ENCODE measurements around the gene SSNA1. TPM values are rescaled to one million over a fixed set of nuclear protein-coding genes. Genes with fewer than 3 reads are reported as not detected.

Gene SSNA1
- total RNA-seq, 1 donor from 2014 or later: 52.7 TPM

GRCh38 chr9:137176302-137177182 is 11.9 kb upstream of the SSNA1 start:
- H3K27ac ChIP-seq (ENCODE audit: low read depth, low read length): no peak overlapping the region
- H3K4me1 ChIP-seq (ENCODE audit: insufficient read depth, low read length): no peaks in the 10 kb centered on the region
- H3K36me3 ChIP-seq (ENCODE audit: insufficient read depth, low read length): peaks cover 3% of the 10 kb centered on the region
- Mint-ChIP-seq H3K36me3 (ENCODE audit: low read depth, unreplicated experiment) (peaks cover 11% of the 10 kb centered on the region), H3K4me1 (ENCODE audit: low read depth, unreplicated experiment) (no peaks in the 10 kb centered on the region), H3K27me3 (ENCODE audit: low read depth, unreplicated experiment) (peaks cover 2% of the 10 kb centered on the region), H3K27ac (ENCODE audit: unreplicated experiment) (no peak overlapping the region), H3K4me3 (ENCODE audit: unreplicated experiment) (no peak overlapping the region), H3K9me3 (ENCODE audit: unreplicated experiment) (no peaks in the 10 kb centered on the region)
- H3K27me3 ChIP-seq (ENCODE audit: insufficient read depth, low read length): peaks cover 4% of the 10 kb centered on the region
- H3K79me2 ChIP-seq (ENCODE audit: insufficient read depth, low read length): no peaks in the 10 kb centered on the region
- FAIRE-seq: no peak
- no peaks in the 10 kb centered on the region for H3K9me3 ChIP-seq (ENCODE audit: insufficient read depth, low read depth, low read length)
- no peak overlapping the region for H3K9ac ChIP-seq (ENCODE audit: low read length)
- peaks cover 21% of the 10 kb centered on the region for H4K20me1 ChIP-seq (ENCODE audit: insufficient read depth, low read length)
- TF ChIP-seq CTCF (IDR thresholded peaks at IDR 0.05; ENCODE audit: insufficient read depth, low read depth, low read length): peak; percentile 51
- no peak for TF ChIP-seq EZH2 (IDR thresholded peaks at IDR 0.05; ENCODE audit: insufficient read depth, low read length)
- no peak overlapping the region for H2AFZ ChIP-seq (ENCODE audit: low read depth, low read length)
- no peak for DNase-seq (ENCODE audit: low read depth)
- no peak overlapping the region for H3K4me3 ChIP-seq (ENCODE audit: insufficient read depth, low read depth, low read length)
- no peak overlapping the region for H3K4me2 ChIP-seq (ENCODE audit: low read length)

- Histone ChIP-seq H3K79me2 (ENCODE audit: insufficient read depth, low read length) (no peaks in the 10 kb centered on the region), H3K4me1 (ENCODE audit: insufficient read depth, low read length) (no peaks in the 10 kb centered on the region), H3K36me3 (ENCODE audit: insufficient read depth, low read length) (peaks cover 5% of the 10 kb centered on the region), H3K27me3 (ENCODE audit: insufficient read depth, low read length) (no peaks in the 10 kb centered on the region), H3K9ac (ENCODE audit: low read length) (no peak overlapping the region), H2AFZ (ENCODE audit: low read depth, low read length) (no peak overlapping the region), H3K27ac (ENCODE audit: low read depth, low read length) (no peak overlapping the region), H3K4me3 (ENCODE audit: insufficient read depth, low read depth, low read length) (no peak overlapping the region), H3K4me2 (ENCODE audit: low read length) (no peak overlapping the region), H3K9me3 (ENCODE audit: insufficient read depth, low read depth, low read length) (no peaks in the 10 kb centered on the region), H4K20me1 (ENCODE audit: insufficient read depth, low read length) (peaks cover 21% of the 10 kb centered on the region)
- no peaks in the 10 kb centered on the region for H3K27me3 Mint-ChIP-seq (ENCODE audit: low read depth, unreplicated experiment)
- FAIRE-seq: no peak
- no peaks in the 10 kb centered on the region for H3K9me3 Mint-ChIP-seq (ENCODE audit: unreplicated experiment)
- no peak for DNase-seq (ENCODE audit: low read depth)
- H3K27ac Mint-ChIP-seq (ENCODE audit: unreplicated experiment): no peak overlapping the region
- H3K4me3 Mint-ChIP-seq (ENCODE audit: unreplicated experiment): no peak overlapping the region
- TF ChIP-seq CTCF (IDR thresholded peaks at IDR 0.05; ENCODE audit: insufficient read depth, low read depth, low read length) (no peak), EZH2 (IDR thresholded peaks at IDR 0.05; ENCODE audit: insufficient read depth, low read length) (no peak)
- H3K36me3 Mint-ChIP-seq (ENCODE audit: low read depth, unreplicated experiment): peaks cover 15% of the 10 kb centered on the region
- no peaks in the 10 kb centered on the region for H3K4me1 Mint-ChIP-seq (ENCODE audit: low read depth, unreplicated experiment)
Measured at GRCh38 chr9:137178201-137178938, 10.1 kb upstream of the SSNA1 start.
